Right atrium auricular region (tissue), 2 donors: ENCODE data around the gene CCDC51. TPM values are rescaled to one million over a fixed set of nuclear protein-coding genes. Genes with fewer than 3 reads are reported as not detected.

Experiments
- DNase-seq: peaks from one replicate; pipeline ENCODE4 v3.0.0-alpha.2; 2019; ENCODE audit warnings: low spot score
- H3K27ac ChIP-seq, 2 donors: fragments of 200-600 bp; sonication (generic); 1 replicate in 1 of 2; 2 replicates in 1 of 2; pipeline ENCODE4 v1.5.1; 2016 to 2019
- H3K27me3 ChIP-seq, 2 donors: fragments of 200-600 bp; sonication (generic); one replicate each; pipeline versions ENCODE4 v1.5.1 to v1.6.0; 2017 to 2019
- H3K36me3 ChIP-seq: fragments of 200-600 bp; sonication (generic); one replicate; pipeline ENCODE4 v1.5.1; 2016
- H3K4me1 ChIP-seq, 2 donors: fragments of 200-600 bp; sonication (generic); one replicate each; pipeline versions ENCODE4 v1.5.1 to v1.6.0; 2017 to 2019
- H3K4me3 ChIP-seq, 2 donors: fragments of 200-600 bp; sonication (generic); 1 replicate in 1 of 2; 2 replicates in 1 of 2; pipeline ENCODE4 v1.5.1; 2017 to 2019; ENCODE audit warnings: mild to moderate bottlenecking in 1 of 2, moderate library complexity in 1 of 2
- H3K9me3 ChIP-seq, 2 donors: fragments of 200-600 bp; sonication (generic); one replicate each; pipeline ENCODE4 v1.5.1; 2019
- CTCF ChIP-seq, 2 donors: fragments of 200-600 bp; sonication (generic); IDR thresholded peaks; one replicate each; pipeline ENCODE4 v1.5.1; 2019; ENCODE audit warnings: antibody characterized with exemption in 2 of 2
- total RNA-seq, 2 donors: library from RNA; depleted of rRNA; stranded (reverse); fragments of >200 nt; gene quantifications; one replicate each; pipeline ENCODE4 v1.1.0, GENCODE V29; 2016

CCDC51 gene
- total RNA-seq, 2 donors from 2014 or later: 8.4 to 9.2 TPM

DNA sequence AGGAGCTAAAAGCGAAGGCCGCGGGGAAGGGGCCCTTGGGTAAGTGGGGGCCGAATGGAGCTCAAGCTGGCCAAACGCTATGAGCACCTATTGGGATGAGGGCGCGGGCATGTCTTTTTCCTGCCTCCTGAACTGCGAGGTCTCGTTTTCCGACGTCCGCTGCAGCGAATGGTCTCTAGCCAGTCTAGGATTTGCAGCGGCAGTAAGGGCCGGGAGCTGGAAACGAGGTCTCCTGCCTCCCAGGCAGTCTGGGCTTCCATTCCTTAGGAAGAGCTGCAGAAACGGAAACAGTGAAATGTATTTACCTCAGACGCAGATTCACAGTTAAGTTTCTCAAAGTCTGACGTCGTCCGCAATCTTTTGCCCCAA, 655 bp upstream of the CCDC51 start:
- no peak for TF ChIP-seq CTCF (IDR thresholded peaks at IDR 0.05)
- H3K9me3 ChIP-seq: no peaks in the 10 kb centered on the region
- no peak for DNase-seq
- peak overlapping the region; percentile 75 to 92 for H3K4me3 ChIP-seq
- no peaks in the 10 kb centered on the region for H3K27me3 ChIP-seq
- peak overlapping the region; percentile 86 to 94 for H3K27ac ChIP-seq
- peaks cover 0 to 27% of the 10 kb centered on the region in 2 donors for H3K4me1 ChIP-seq
- H3K36me3 ChIP-seq: peaks cover 28% of the 10 kb centered on the region

GRCh38 chr3:48437812-48438211, 2.1 kb downstream of the CCDC51 start:
- H3K4me3 ChIP-seq: no peak overlapping the region
- no peak for TF ChIP-seq CTCF (IDR thresholded peaks at IDR 0.05)
- H3K27me3 ChIP-seq: no peaks in the 10 kb centered on the region
- peaks cover 0 to 41% of the 10 kb centered on the region in 2 donors for H3K4me1 ChIP-seq
- H3K36me3 ChIP-seq: peaks cover 9% of the 10 kb centered on the region
- DNase-seq: no peak
- H3K9me3 ChIP-seq: no peaks in the 10 kb centered on the region
- H3K27ac ChIP-seq: no peak overlapping the region

- TF ChIP-seq CTCF (IDR thresholded peaks at IDR 0.05): no peak
Observed at GRCh38 chr3:48436855-48437254, 3.1 kb downstream of the CCDC51 start.

GRCh38 chr3:48436477-48436787, 3.5 kb downstream of the CCDC51 start:
- no peak overlapping the region for H3K4me3 ChIP-seq
- H3K36me3 ChIP-seq: no peaks in the 10 kb centered on the region
- no peak overlapping the region for H3K27ac ChIP-seq
- H3K27me3 ChIP-seq: no peaks in the 10 kb centered on the region
- no peak for TF ChIP-seq CTCF (IDR thresholded peaks at IDR 0.05)
- no peak for DNase-seq
- H3K9me3 ChIP-seq: no peaks in the 10 kb centered on the region
- H3K4me1 ChIP-seq: peaks cover 0 to 33% of the 10 kb centered on the region in 2 donors

More at GRCh38 chr3:48436855-48437254, 3.1 kb downstream of the CCDC51 start:
- H3K27ac ChIP-seq: no peak overlapping the region
- H3K9me3 ChIP-seq: no peaks in the 10 kb centered on the region
- peaks cover 4% of the 10 kb centered on the region for H3K36me3 ChIP-seq
- no peak for DNase-seq
- no peaks in the 10 kb centered on the region for H3K27me3 ChIP-seq
- no peak overlapping the region for H3K4me3 ChIP-seq
- H3K4me1 ChIP-seq: peaks cover 0 to 37% of the 10 kb centered on the region in 2 donors

DNA sequence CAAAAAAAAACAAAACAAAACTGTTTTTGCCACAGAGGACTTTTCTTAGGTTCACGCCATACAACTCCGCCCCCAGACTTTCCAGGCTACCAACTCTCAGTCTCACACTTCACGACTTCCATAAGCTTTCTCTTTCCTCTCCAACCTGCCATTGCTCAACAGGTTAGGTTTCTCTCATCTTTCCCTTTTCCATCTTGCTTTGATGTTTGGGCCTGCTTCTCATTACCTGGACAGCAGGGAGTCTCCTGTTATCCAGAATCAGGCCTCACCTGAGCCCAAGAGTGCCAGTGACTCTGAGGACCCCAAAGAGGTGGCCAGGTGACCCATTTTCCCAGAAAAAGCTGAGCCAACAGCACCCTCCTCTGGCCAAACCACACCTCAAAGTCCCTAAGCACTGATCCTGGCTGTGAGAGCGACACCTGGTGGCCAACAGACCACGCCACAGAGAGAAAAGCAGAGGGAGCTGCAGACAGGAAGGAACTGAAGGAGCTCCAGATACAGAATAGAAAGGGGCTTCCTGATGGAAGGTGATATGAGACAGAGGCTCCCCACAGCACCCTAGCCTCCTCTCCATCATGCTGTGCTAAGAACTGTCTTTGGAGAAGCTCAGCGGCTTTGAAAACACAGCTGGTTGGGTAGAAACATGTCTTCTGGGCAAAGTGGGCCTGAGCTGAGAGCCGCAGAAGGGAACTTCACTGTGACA, 4.0 kb downstream of the CCDC51 start:
- peak; percentile 92 for DNase-seq
- Histone ChIP-seq H3K27ac (peak overlapping the region; percentile 8 to 25), H3K9me3 (no peaks in the 10 kb centered on the region), H3K4me1 (peaks cover 0 to 28% of the 10 kb centered on the region in 2 donors), H3K36me3 (no peaks in the 10 kb centered on the region), H3K4me3 (no peak overlapping the region), H3K27me3 (no peaks in the 10 kb centered on the region)
- peak; percentile 97 to 98 for TF ChIP-seq CTCF (IDR thresholded peaks at IDR 0.05)

GRCh38 chr3:48435223-48435595, 4.7 kb downstream of the CCDC51 start:
- Histone ChIP-seq H3K27me3 (no peaks in the 10 kb centered on the region), H3K36me3 (no peaks in the 10 kb centered on the region), H3K4me3 (no peak overlapping the region), H3K4me1 (peaks cover 0 to 29% of the 10 kb centered on the region in 2 donors), H3K27ac (peak overlapping the region; percentile 19 to 25), H3K9me3 (no peaks in the 10 kb centered on the region)
- DNase-seq: no peak
- TF ChIP-seq CTCF (IDR thresholded peaks at IDR 0.05): no peak
